ENCODE results near the gene TMEM72. TPM values are rescaled to one million over a fixed set of nuclear protein-coding genes. Genes with fewer than 3 reads are reported as not detected.
A peak's percentile ranks its signal among the peaks of the same experiment; 100 is the strongest.

TMEM72 gene
- total and polyA plus RNA-seq, 2 experiments from 2014 or later: 0.13 TPM; not detected in 1

- H3K27ac ChIP-seq: peak overlapping the region; percentile 75
- peak; percentile 48 for DNase-seq (ENCODE audit: low spot score)
- no peaks in the 10 kb centered on the region for H3K9me2 ChIP-seq (replicated peaks; ENCODE audit: insufficient read depth)
- H2AFZ ChIP-seq: peak overlapping the region; percentile 64
- no peaks in the 10 kb centered on the region for H4K20me1 ChIP-seq (ENCODE audit: insufficient read depth, poor library complexity, severe bottlenecking)
- H3K4me1 ChIP-seq (ENCODE audit: insufficient read depth): peaks cover 26% of the 10 kb centered on the region
- peak overlapping the region; percentile 80 for H3K4me2 ChIP-seq
- no peak overlapping the region for H3K4me3 ChIP-seq
- peak; percentile 15 for TF ChIP-seq CTCF (IDR thresholded peaks at IDR 0.05; ENCODE audit: poor library complexity)
- no peak for TF ChIP-seq EZH2phosphoT487 (IDR thresholded peaks at IDR 0.05; ENCODE audit: low read depth, severe bottlenecking, unreplicated experiment)
- WGBS (ENCODE audit: low lambda C conversion rate, missing lambda C conversion rate): 30% methylated on average over 15 of the region's 15 CpGs
- no peaks in the 10 kb centered on the region for H3K36me3 ChIP-seq (replicated peaks; ENCODE audit: insufficient read depth, low read depth)
- H3K9me3 ChIP-seq (ENCODE audit: low read depth): no peaks in the 10 kb centered on the region
- H3K27me3 ChIP-seq: peaks cover 2% of the 10 kb centered on the region
- no peaks in the 10 kb centered on the region for H3K79me2 ChIP-seq
Observed at GRCh38 chr10:44863344-44864047, 47.6 kb upstream of the TMEM72 start.

- Histone ChIP-seq H3K4me1 (ENCODE audit: insufficient read depth) (peaks cover 26% of the 10 kb centered on the region), H3K36me3 (replicated peaks; ENCODE audit: insufficient read depth, low read depth) (no peaks in the 10 kb centered on the region), H4K20me1 (ENCODE audit: insufficient read depth, poor library complexity, severe bottlenecking) (no peaks in the 10 kb centered on the region), H3K4me2 (peak overlapping the region; percentile 80), H3K27me3 (peaks cover 2% of the 10 kb centered on the region), H3K9me2 (replicated peaks; ENCODE audit: insufficient read depth) (no peaks in the 10 kb centered on the region), H3K4me3 (peak overlapping the region; percentile 11), H2AFZ (peak overlapping the region; percentile 64), H3K9me3 (ENCODE audit: low read depth) (no peaks in the 10 kb centered on the region), H3K27ac (peak overlapping the region; percentile 75), H3K79me2 (no peaks in the 10 kb centered on the region)
- 26% methylated on average over 17 of the region's 17 CpGs for WGBS (ENCODE audit: low lambda C conversion rate, missing lambda C conversion rate)
- TF ChIP-seq CTCF (IDR thresholded peaks at IDR 0.05; ENCODE audit: poor library complexity) (no peak), EZH2 (IDR thresholded peaks at IDR 0.05; ENCODE audit: borderline replicate concordance) (no peak), EZH2phosphoT487 (IDR thresholded peaks at IDR 0.05; ENCODE audit: low read depth, severe bottlenecking, unreplicated experiment) (no peak)
- peak; percentile 78 for DNase-seq (ENCODE audit: low spot score)
Observed at GRCh38 chr10:44864051-44864450, 47.1 kb upstream of the TMEM72 start.

- peak; percentile 94 for DNase-seq (ENCODE audit: low spot score)
- Histone ChIP-seq H3K4me2 (peak overlapping the region; percentile 80), H4K20me1 (ENCODE audit: insufficient read depth, poor library complexity, severe bottlenecking) (no peaks in the 10 kb centered on the region), H3K79me2 (no peaks in the 10 kb centered on the region), H2AFZ (peak overlapping the region; percentile 64), H3K27ac (peak overlapping the region; percentile 75), H3K4me3 (peak overlapping the region; percentile 11), H3K36me3 (replicated peaks; ENCODE audit: insufficient read depth, low read depth) (no peaks in the 10 kb centered on the region), H3K9me3 (ENCODE audit: low read depth) (no peaks in the 10 kb centered on the region), H3K9me2 (replicated peaks; ENCODE audit: insufficient read depth) (no peaks in the 10 kb centered on the region), H3K4me1 (ENCODE audit: insufficient read depth) (peaks cover 26% of the 10 kb centered on the region), H3K27me3 (peaks cover 2% of the 10 kb centered on the region)
- WGBS (ENCODE audit: low lambda C conversion rate, missing lambda C conversion rate): 2% methylated on average over 42 of the region's 42 CpGs
- TF ChIP-seq EZH2phosphoT487 (IDR thresholded peaks at IDR 0.05; ENCODE audit: low read depth, severe bottlenecking, unreplicated experiment): no peak
- peak; percentile 99 for TF ChIP-seq CTCF (IDR thresholded peaks at IDR 0.05; ENCODE audit: poor library complexity)
Observed at GRCh38 chr10:44864637-44865288, 46.4 kb upstream of the TMEM72 start.

All from hepatocyte (in vitro differentiated cells).